Gastrocnemius medialis (tissue), 4 donors: ENCODE measurements around the gene MTARC1.

Experiments
- POLR2A ChIP-seq, 2 donors: fragments of 450-650 bp; IDR thresholded peaks; one replicate each; pipeline ENCODE4 v1.6.1; 2017; ENCODE audit warnings: antibody characterized with exemption in 2 of 2, mild to moderate bottlenecking in 2 of 2, moderate library complexity in 2 of 2
- TF ChIP-seq, protein P1 (sequence below), 5 experiments: fragments of 450-650 bp in 3 of 5; fragments of 200-600 bp in 2 of 5; sonication (generic) in 2 of 5; IDR thresholded peaks in 4 of 5; conservative IDR thresholded peaks in 1 of 5; 1 replicate in 4 of 5; 2 replicates in 1 of 5; pipeline ENCODE4 v1.5.1; 2016 to 2019; ENCODE audit warnings: antibody characterized with exemption in 5 of 5, mild to moderate bottlenecking in 3 of 5, moderate library complexity in 3 of 5

DNA sequence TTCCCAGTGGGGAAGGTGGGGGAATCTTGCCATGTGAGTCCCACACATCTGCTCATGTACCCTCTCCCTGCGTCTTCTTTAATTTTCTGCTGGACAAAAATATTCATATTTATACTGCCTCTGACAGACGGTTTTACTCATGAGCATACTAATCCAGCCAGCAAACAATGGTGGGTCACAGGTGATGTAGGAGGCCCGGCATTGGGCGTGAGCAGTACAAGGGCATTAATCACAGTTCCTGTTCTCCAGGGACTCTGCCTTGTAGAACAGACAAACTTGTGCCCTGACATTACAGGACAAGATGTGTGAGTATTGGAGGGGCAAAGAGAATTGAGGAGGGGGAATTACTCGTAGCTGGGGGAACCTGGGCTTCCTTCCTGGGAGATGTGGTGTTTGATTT lies 25.0 kb downstream of the MTARC1 start:
- TF ChIP-seq, protein P1, sequence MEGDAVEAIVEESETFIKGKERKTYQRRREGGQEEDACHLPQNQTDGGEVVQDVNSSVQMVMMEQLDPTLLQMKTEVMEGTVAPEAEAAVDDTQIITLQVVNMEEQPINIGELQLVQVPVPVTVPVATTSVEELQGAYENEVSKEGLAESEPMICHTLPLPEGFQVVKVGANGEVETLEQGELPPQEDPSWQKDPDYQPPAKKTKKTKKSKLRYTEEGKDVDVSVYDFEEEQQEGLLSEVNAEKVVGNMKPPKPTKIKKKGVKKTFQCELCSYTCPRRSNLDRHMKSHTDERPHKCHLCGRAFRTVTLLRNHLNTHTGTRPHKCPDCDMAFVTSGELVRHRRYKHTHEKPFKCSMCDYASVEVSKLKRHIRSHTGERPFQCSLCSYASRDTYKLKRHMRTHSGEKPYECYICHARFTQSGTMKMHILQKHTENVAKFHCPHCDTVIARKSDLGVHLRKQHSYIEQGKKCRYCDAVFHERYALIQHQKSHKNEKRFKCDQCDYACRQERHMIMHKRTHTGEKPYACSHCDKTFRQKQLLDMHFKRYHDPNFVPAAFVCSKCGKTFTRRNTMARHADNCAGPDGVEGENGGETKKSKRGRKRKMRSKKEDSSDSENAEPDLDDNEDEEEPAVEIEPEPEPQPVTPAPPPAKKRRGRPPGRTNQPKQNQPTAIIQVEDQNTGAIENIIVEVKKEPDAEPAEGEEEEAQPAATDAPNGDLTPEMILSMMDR (IDR thresholded peaks at IDR 0.05 in 4 of 5, conservative IDR thresholded peaks at IDR 0.05 in 1 of 5): no peak
- TF ChIP-seq POLR2A (IDR thresholded peaks at IDR 0.05): no peak
